ENCODE results near the gene C16orf89.
"Not testable (repeated sequence)": the region's sequence is repeated elsewhere in the genome, so short reads cannot be mapped to it uniquely, and the experiment has no call there.

DNA sequence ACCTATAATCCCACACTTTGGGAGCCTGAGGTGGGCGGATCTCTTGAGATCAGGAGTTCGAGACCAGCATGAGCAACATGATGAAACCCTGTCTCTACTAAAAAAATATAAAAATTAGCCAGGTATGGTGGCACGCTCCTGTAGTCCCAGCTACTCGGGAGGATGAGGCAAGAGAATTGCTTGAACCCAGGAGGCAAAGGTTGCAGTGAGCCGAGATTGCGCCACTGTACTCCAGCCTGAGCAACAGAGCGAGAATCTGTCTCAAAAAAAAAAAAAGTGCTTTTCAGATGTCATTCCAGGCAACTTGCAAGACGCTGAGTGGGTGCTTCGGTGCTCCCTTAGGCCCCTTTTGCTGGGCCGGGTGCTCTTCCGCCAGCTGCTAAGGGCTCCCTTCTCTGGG lies 21.2 kb downstream of the C16orf89 start:
- TF ChIP-seq, protein P1, sequence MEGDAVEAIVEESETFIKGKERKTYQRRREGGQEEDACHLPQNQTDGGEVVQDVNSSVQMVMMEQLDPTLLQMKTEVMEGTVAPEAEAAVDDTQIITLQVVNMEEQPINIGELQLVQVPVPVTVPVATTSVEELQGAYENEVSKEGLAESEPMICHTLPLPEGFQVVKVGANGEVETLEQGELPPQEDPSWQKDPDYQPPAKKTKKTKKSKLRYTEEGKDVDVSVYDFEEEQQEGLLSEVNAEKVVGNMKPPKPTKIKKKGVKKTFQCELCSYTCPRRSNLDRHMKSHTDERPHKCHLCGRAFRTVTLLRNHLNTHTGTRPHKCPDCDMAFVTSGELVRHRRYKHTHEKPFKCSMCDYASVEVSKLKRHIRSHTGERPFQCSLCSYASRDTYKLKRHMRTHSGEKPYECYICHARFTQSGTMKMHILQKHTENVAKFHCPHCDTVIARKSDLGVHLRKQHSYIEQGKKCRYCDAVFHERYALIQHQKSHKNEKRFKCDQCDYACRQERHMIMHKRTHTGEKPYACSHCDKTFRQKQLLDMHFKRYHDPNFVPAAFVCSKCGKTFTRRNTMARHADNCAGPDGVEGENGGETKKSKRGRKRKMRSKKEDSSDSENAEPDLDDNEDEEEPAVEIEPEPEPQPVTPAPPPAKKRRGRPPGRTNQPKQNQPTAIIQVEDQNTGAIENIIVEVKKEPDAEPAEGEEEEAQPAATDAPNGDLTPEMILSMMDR (IDR thresholded peaks at IDR 0.05) = not testable (repeated sequence)
- not testable (repeated sequence) for TF ChIP-seq POLR2A, EP300 (IDR thresholded peaks at IDR 0.05)
